Breast epithelium (tissue), 3 donors: ENCODE results near the gene C12orf57.

ENCODE experiments used
- CTCF ChIP-seq, 3 donors: fragments of 450-650 bp; IDR thresholded peaks; one replicate each; pipeline ENCODE4 v1.5.1; 2016 to 2017; ENCODE audit warnings: antibody characterized with exemption in 3 of 3, mild to moderate bottlenecking in 3 of 3, moderate library complexity in 3 of 3
- POLR2A ChIP-seq: fragments of 450-650 bp; IDR thresholded peaks from one replicate; pipeline ENCODE4 v1.6.1; 2016; ENCODE audit warnings: antibody characterized with exemption, mild to moderate bottlenecking, moderate library complexity
- POLR2AphosphoS5 ChIP-seq, 3 donors: sonication (generic); formaldehyde crosslinking; IDR thresholded peaks; one replicate each; pipeline ENCODE4 v1.6.1; 2017; ENCODE audit warnings: antibody characterized with exemption in 3 of 3

- TF ChIP-seq CTCF (IDR thresholded peaks at IDR 0.05) (no peak), POLR2AphosphoS5 (IDR thresholded peaks at IDR 0.05) (peak in 1 of 3 donors; percentile 7), POLR2A (no peak)
Measured at GRCh38 chr12:6942331-6942665, 1.5 kb upstream of the C12orf57 start.
